ENCODE measurements around the gene KRTAP5-6.

DNA sequence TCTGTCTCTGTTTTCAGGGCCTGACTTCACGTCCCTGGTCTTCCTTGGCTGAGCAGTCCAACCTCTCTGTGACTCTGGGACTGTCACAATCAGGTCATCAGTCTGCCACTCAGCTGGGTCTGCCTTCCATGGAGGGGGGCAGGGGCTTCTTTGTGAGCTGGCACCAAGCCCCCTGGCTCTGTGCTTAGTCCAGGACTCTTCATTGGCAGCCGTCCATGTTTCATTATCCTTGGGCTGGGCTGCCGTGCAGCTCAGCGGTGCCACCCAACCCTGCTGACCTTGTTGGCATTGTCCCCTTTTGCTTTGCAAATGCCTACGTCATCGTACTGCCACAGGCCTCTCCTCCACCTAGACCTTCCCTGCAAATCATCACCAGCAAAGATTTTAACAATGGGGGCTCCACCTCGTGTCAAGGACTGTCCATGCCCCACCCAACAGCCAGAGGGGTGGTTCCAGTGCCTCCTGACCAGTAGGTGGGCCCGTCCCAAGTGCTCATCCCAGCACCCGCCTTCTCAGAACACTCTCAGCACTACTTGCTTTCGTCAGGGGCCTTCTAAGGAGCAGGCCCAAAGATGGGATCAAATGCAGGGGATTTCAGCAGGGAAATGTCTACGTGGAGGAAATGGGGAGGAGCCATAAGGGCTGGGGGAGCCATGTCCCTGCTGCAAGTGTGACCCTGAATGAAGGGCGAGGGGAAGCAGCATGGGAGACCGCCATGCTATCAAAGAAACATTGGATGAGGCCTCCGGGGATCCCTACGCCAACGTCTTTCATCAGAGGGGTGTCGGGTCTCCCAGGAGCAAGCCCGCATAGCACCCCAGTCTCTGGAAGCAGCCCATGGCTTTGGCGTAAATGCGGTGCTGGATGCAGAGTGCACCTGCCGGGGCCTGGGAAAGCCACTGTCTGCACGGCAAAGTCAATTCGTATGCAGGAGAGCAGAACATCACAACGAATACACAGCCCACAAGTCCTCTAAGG is 18.2 kb downstream of the KRTAP5-6 start:
- TF ChIP-seq TAF1 (IDR thresholded peaks at IDR 0.05; ENCODE audit: borderline replicate concordance, insufficient read depth, low read length) (no peak), POLR2AphosphoS5 (IDR thresholded peaks at IDR 0.05; ENCODE audit: low read depth, low read length) (no peak)
- TF ChIP-seq, protein P1, sequence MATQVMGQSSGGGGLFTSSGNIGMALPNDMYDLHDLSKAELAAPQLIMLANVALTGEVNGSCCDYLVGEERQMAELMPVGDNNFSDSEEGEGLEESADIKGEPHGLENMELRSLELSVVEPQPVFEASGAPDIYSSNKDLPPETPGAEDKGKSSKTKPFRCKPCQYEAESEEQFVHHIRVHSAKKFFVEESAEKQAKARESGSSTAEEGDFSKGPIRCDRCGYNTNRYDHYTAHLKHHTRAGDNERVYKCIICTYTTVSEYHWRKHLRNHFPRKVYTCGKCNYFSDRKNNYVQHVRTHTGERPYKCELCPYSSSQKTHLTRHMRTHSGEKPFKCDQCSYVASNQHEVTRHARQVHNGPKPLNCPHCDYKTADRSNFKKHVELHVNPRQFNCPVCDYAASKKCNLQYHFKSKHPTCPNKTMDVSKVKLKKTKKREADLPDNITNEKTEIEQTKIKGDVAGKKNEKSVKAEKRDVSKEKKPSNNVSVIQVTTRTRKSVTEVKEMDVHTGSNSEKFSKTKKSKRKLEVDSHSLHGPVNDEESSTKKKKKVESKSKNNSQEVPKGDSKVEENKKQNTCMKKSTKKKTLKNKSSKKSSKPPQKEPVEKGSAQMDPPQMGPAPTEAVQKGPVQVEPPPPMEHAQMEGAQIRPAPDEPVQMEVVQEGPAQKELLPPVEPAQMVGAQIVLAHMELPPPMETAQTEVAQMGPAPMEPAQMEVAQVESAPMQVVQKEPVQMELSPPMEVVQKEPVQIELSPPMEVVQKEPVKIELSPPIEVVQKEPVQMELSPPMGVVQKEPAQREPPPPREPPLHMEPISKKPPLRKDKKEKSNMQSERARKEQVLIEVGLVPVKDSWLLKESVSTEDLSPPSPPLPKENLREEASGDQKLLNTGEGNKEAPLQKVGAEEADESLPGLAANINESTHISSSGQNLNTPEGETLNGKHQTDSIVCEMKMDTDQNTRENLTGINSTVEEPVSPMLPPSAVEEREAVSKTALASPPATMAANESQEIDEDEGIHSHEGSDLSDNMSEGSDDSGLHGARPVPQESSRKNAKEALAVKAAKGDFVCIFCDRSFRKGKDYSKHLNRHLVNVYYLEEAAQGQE (IDR thresholded peaks at IDR 0.05; ENCODE audit: insufficient read depth in 1 of 2, low read depth in 2 of 2, low read length in 2 of 2) = no peak

Data from PFSK-1 (cell line).